ENCODE data around the gene C21orf58. TPM values are rescaled to one million over a fixed set of nuclear protein-coding genes. Genes with fewer than 3 reads are reported as not detected.

The C21orf58 gene
- total and polyA plus RNA-seq, 2 experiments from 2014 or later = 17.7 to 23.9 TPM

DNA sequence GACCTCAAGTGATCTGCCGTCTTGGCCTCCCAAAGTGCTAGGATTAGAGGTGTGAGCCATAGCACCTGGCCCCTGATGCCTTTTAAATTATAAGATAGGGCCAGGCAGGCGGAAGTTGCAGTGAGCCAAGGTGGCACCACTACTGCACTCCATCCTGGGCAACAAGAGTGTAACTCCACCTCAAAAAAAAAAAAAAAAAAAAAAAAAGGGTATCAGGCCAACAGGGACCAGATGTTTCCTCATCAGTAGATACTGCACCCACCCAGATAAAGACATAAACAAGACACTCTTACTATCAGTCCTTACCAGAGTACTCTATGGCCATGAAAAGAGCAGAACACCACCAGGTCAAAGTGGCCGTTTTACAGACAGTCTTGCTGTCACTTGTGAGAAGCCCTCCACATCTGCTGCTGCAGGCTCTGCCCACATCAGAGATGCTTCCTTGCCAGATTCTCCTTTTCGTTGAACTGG lies 3.3 kb downstream of the C21orf58 start:
- Histone ChIP-seq H3F3A (replicated peaks; ENCODE audit: low read depth) (peaks cover 15% of the 10 kb centered on the region), H3K36me3 (ENCODE audit: insufficient read depth) (no peaks in the 10 kb centered on the region), H3K4me1 (ENCODE audit: insufficient read depth) (peaks cover 25% of the 10 kb centered on the region), H3K79me2 (replicated peaks; ENCODE audit: insufficient read depth) (peaks cover 30% of the 10 kb centered on the region), H3K9me2 (ENCODE audit: insufficient read depth) (no peaks in the 10 kb centered on the region), H4K20me1 (replicated peaks; ENCODE audit: insufficient read depth) (peaks cover 25% of the 10 kb centered on the region), H3K27me3 (ENCODE audit: insufficient read depth) (no peaks in the 10 kb centered on the region), H3K4me3 (0 out of 2 replicates have a peak overlapping the region, but pooled peaks have one; percentile 28), H2AFZ (no peak overlapping the region), H3K4me2 (peak overlapping the region; percentile 36; the same call in 1 of the 2 replicates), H3K27ac (ENCODE audit: low read depth) (no peak overlapping the region)
- TF ChIP-seq, protein P1, sequence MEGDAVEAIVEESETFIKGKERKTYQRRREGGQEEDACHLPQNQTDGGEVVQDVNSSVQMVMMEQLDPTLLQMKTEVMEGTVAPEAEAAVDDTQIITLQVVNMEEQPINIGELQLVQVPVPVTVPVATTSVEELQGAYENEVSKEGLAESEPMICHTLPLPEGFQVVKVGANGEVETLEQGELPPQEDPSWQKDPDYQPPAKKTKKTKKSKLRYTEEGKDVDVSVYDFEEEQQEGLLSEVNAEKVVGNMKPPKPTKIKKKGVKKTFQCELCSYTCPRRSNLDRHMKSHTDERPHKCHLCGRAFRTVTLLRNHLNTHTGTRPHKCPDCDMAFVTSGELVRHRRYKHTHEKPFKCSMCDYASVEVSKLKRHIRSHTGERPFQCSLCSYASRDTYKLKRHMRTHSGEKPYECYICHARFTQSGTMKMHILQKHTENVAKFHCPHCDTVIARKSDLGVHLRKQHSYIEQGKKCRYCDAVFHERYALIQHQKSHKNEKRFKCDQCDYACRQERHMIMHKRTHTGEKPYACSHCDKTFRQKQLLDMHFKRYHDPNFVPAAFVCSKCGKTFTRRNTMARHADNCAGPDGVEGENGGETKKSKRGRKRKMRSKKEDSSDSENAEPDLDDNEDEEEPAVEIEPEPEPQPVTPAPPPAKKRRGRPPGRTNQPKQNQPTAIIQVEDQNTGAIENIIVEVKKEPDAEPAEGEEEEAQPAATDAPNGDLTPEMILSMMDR (conservative IDR thresholded peaks at IDR 0.05; ENCODE audit: low read depth in 2 of 2) = no peak
- TF ChIP-seq EZH2 (IDR thresholded peaks at IDR 0.05; ENCODE audit: low read depth, unreplicated experiment) (no peak), CREB1 (CRISPR knock-in tag; IDR thresholded peaks at IDR 0.05; ENCODE audit: low read depth) (no peak), NANOG (IDR thresholded peaks at IDR 0.05; ENCODE audit: borderline replicate concordance) (no peak)
- Mint-ChIP-seq H3K27me3 (ENCODE audit: insufficient read depth, low read depth, poor library complexity) (peaks cover 19% of the 10 kb centered on the region), H3K4me1 (peaks cover 31% of the 10 kb centered on the region), H3K36me3 (ENCODE audit: low read depth) (peaks cover 34% of the 10 kb centered on the region), H3K9me3 (0 out of 3 replicates have a peak, but pooled peaks cover 4% of the 10 kb centered on the region), H3K4me3 (peak overlapping the region; percentile 43; the same call in 2 of the 3 replicates), H3K27ac (no peak overlapping the region)
- DNase-seq (ENCODE audit: low spot score) (no peak), ATAC-seq (no peak)

DNA sequence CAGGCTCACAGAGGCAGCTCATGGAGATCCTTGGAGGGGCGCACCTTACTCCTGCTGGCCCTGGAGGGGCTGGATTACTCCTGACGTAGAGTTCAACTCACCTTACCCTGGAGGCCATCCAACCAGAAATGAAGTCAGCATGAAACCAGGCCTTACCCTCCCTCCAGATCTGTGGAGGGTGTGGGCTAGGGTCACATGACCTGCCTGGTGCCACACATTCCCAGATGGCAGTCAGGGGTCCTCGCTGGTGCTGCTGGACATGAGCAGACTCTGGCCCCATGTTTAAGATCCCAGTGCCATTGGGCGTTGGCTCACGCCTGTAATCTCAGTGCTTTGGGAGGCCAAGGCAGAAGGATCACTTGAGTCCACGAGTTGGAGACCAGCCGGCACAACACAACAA lies 4.5 kb downstream of the C21orf58 start:
- H3K4me1 Mint-ChIP-seq = peaks cover 30% of the 10 kb centered on the region
- Histone ChIP-seq H3K4me3 (no peak overlapping the region), H3K27ac (ENCODE audit: low read depth) (no peak overlapping the region), H4K20me1 (replicated peaks; ENCODE audit: insufficient read depth) (peaks cover 25% of the 10 kb centered on the region), H3K79me2 (replicated peaks; ENCODE audit: insufficient read depth) (peaks cover 29% of the 10 kb centered on the region), H3K9me2 (ENCODE audit: insufficient read depth) (no peaks in the 10 kb centered on the region), H2AFZ (no peak overlapping the region), H3K36me3 (ENCODE audit: insufficient read depth) (no peaks in the 10 kb centered on the region), H3K27me3 (ENCODE audit: insufficient read depth) (no peaks in the 10 kb centered on the region), H3K4me2 (no peak overlapping the region), H3F3A (replicated peaks; ENCODE audit: low read depth) (peaks cover 15% of the 10 kb centered on the region), H3K4me1 (ENCODE audit: insufficient read depth) (peaks cover 25% of the 10 kb centered on the region)
- peaks cover 34% of the 10 kb centered on the region for H3K36me3 Mint-ChIP-seq (ENCODE audit: low read depth)
- ATAC-seq (no peak), DNase-seq (ENCODE audit: low spot score) (no peak)
- peaks cover 16% of the 10 kb centered on the region for H3K27me3 Mint-ChIP-seq (ENCODE audit: insufficient read depth, low read depth, poor library complexity)
- H3K27ac Mint-ChIP-seq = no peak overlapping the region
- no peak overlapping the region; the same call in 2 of the 3 replicates for H3K4me3 Mint-ChIP-seq
- 0 out of 3 replicates have a peak, but pooled peaks cover 4% of the 10 kb centered on the region for H3K9me3 Mint-ChIP-seq
- no peak for TF ChIP-seq ZNF331 (CRISPR knock-in tag; IDR thresholded peaks at IDR 0.05; ENCODE audit: low read depth)
- no peak for TF ChIP-seq STAT1 (IDR thresholded peaks at IDR 0.05; ENCODE audit: unreplicated experiment)
- TF ChIP-seq NANOG (IDR thresholded peaks at IDR 0.05; ENCODE audit: borderline replicate concordance) = no peak
- no peak for TF ChIP-seq JUNB (IDR thresholded peaks at IDR 0.05; ENCODE audit: unreplicated experiment)
- TF ChIP-seq, protein P2, sequence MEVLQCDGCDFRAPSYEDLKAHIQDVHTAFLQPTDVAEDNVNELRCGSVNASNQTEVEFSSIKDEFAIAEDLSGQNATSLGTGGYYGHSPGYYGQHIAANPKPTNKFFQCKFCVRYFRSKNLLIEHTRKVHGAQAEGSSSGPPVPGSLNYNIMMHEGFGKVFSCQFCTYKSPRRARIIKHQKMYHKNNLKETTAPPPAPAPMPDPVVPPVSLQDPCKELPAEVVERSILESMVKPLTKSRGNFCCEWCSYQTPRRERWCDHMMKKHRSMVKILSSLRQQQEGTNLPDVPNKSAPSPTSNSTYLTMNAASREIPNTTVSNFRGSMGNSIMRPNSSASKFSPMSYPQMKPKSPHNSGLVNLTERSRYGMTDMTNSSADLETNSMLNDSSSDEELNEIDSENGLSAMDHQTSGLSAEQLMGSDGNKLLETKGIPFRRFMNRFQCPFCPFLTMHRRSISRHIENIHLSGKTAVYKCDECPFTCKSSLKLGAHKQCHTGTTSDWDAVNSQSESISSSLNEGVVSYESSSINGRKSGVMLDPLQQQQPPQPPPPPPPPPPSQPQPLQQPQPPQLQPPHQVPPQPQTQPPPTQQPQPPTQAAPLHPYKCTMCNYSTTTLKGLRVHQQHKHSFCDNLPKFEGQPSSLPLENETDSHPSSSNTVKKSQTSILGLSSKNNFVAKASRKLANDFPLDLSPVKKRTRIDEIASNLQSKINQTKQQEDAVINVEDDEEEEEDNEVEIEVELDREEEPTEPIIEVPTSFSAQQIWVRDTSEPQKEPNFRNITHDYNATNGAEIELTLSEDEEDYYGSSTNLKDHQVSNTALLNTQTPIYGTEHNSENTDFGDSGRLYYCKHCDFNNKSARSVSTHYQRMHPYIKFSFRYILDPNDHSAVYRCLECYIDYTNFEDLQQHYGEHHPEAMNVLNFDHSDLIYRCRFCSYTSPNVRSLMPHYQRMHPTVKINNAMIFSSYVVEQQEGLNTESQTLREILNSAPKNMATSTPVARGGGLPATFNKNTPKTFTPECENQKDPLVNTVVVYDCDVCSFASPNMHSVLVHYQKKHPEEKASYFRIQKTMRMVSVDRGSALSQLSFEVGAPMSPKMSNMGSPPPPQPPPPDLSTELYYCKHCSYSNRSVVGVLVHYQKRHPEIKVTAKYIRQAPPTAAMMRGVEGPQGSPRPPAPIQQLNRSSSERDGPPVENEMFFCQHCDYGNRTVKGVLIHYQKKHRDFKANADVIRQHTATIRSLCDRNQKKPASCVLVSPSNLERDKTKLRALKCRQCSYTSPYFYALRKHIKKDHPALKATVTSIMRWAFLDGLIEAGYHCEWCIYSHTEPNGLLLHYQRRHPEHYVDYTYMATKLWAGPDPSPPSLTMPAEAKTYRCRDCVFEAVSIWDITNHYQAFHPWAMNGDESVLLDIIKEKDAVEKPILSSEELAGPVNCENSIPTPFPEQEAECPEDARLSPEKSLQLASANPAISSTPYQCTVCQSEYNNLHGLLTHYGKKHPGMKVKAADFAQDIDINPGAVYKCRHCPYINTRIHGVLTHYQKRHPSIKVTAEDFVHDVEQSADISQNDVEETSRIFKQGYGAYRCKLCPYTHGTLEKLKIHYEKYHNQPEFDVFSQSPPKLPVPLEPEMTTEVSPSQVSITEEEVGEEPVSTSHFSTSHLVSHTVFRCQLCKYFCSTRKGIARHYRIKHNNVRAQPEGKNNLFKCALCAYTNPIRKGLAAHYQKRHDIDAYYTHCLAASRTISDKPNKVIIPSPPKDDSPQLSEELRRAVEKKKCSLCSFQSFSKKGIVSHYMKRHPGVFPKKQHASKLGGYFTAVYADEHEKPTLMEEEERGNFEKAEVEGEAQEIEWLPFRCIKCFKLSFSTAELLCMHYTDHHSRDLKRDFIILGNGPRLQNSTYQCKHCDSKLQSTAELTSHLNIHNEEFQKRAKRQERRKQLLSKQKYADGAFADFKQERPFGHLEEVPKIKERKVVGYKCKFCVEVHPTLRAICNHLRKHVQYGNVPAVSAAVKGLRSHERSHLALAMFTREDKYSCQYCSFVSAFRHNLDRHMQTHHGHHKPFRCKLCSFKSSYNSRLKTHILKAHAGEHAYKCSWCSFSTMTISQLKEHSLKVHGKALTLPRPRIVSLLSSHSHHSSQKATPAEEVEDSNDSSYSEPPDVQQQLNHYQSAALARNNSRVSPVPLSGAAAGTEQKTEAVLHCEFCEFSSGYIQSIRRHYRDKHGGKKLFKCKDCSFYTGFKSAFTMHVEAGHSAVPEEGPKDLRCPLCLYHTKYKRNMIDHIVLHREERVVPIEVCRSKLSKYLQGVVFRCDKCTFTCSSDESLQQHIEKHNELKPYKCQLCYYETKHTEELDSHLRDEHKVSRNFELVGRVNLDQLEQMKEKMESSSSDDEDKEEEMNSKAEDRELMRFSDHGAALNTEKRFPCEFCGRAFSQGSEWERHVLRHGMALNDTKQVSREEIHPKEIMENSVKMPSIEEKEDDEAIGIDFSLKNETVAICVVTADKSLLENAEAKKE (CRISPR knock-in tag; IDR thresholded peaks at IDR 0.05) = no peak
- TF ChIP-seq POLR2AphosphoS5 (IDR thresholded peaks at IDR 0.05; ENCODE audit: low read depth) = no peak
- TF ChIP-seq, protein P1 (conservative IDR thresholded peaks at IDR 0.05; ENCODE audit: low read depth in 2 of 2) = no peak
- no peak for TF ChIP-seq ZNF114 (CRISPR knock-in tag; IDR thresholded peaks at IDR 0.05)
- TF ChIP-seq EZH2phosphoT487 (IDR thresholded peaks at IDR 0.05; ENCODE audit: unreplicated experiment) = no peak

Data from GM23338 (cell line).